Measurements from ENCODE around the gene PRR12. TPM values are rescaled to one million over a fixed set of nuclear protein-coding genes. Genes with fewer than 3 reads are reported as not detected.

PRR12 gene
- total RNA-seq, 1 donor from 2014 or later, result 58.5 TPM

GRCh38 chr19:49642492-49643035 is 51.6 kb downstream of the PRR12 start:
- Mint-ChIP-seq H3K27me3 (ENCODE audit: low read depth) (no peaks in the 10 kb centered on the region), H3K36me3 (peaks cover 9% of the 10 kb centered on the region), H3K27ac (peak overlapping the region; percentile 99), H3K4me3 (peak overlapping the region; percentile 97), H3K9me3 (no peaks in the 10 kb centered on the region), H3K4me1 (peaks cover 52% of the 10 kb centered on the region)
- DNase-seq (ENCODE audit: low spot score in 2 of 2, unreplicated experiment in 2 of 2), result no peak
- no peak for TF ChIP-seq CTCF (IDR thresholded peaks at IDR 0.05; ENCODE audit: unreplicated experiment)

- H3K27ac Mint-ChIP-seq, result peak overlapping the region; percentile 99
- no peak for TF ChIP-seq CTCF (IDR thresholded peaks at IDR 0.05; ENCODE audit: unreplicated experiment)
- peaks cover 44% of the 10 kb centered on the region for H3K4me1 Mint-ChIP-seq
Observed at GRCh38 chr19:49643466-49643865, 52.5 kb downstream of the PRR12 start.

GRCh38 chr19:49645592-49645991 is 54.6 kb downstream of the PRR12 start:
- Mint-ChIP-seq H3K27ac (peak overlapping the region; percentile 43), H3K27me3 (ENCODE audit: low read depth) (no peaks in the 10 kb centered on the region), H3K4me1 (peaks cover 31% of the 10 kb centered on the region), H3K9me3 (no peaks in the 10 kb centered on the region), H3K36me3 (peaks cover 9% of the 10 kb centered on the region), H3K4me3 (no peak overlapping the region)
- no peak for TF ChIP-seq CTCF (IDR thresholded peaks at IDR 0.05; ENCODE audit: unreplicated experiment)
- DNase-seq (ENCODE audit: low spot score in 2 of 2, unreplicated experiment in 2 of 2), result no peak

More at GRCh38 chr19:49643466-49643865, 52.5 kb downstream of the PRR12 start:
- no peak for DNase-seq (ENCODE audit: low spot score in 2 of 2, unreplicated experiment in 2 of 2)
- Mint-ChIP-seq H3K36me3 (peaks cover 9% of the 10 kb centered on the region), H3K4me3 (peak overlapping the region; percentile 97), H3K9me3 (no peaks in the 10 kb centered on the region), H3K27me3 (ENCODE audit: low read depth) (no peaks in the 10 kb centered on the region)

GRCh38 chr19:49645995-49646394 is 55.0 kb downstream of the PRR12 start:
- Mint-ChIP-seq H3K4me1 (peaks cover 27% of the 10 kb centered on the region), H3K9me3 (no peaks in the 10 kb centered on the region)
- TF ChIP-seq CTCF (IDR thresholded peaks at IDR 0.05; ENCODE audit: unreplicated experiment), result no peak

GRCh38 chr19:49646586-49646985 is 55.6 kb downstream of the PRR12 start:
- no peak for TF ChIP-seq CTCF (IDR thresholded peaks at IDR 0.05; ENCODE audit: unreplicated experiment)
- H3K27ac Mint-ChIP-seq, result no peak overlapping the region
- H3K4me3 Mint-ChIP-seq, result no peak overlapping the region
- peaks cover 11% of the 10 kb centered on the region for H3K36me3 Mint-ChIP-seq
- H3K9me3 Mint-ChIP-seq, result no peaks in the 10 kb centered on the region
- H3K4me1 Mint-ChIP-seq, result peaks cover 24% of the 10 kb centered on the region
- no peaks in the 10 kb centered on the region for H3K27me3 Mint-ChIP-seq (ENCODE audit: low read depth)
- no peak for DNase-seq (ENCODE audit: low spot score in 2 of 2, unreplicated experiment in 2 of 2)

More at GRCh38 chr19:49645995-49646394, 55.0 kb downstream of the PRR12 start:
- Mint-ChIP-seq H3K4me3 (no peak overlapping the region), H3K27me3 (ENCODE audit: low read depth) (no peaks in the 10 kb centered on the region), H3K27ac (no peak overlapping the region), H3K36me3 (peaks cover 10% of the 10 kb centered on the region)
- no peak for DNase-seq (ENCODE audit: low spot score in 2 of 2, unreplicated experiment in 2 of 2)

Data from mesothelial cell of epicardium (in vitro differentiated cells).